Activated CD4-positive, alpha-beta T cell treated with anti-CD3 and anti-CD28 coated beads, Interleukin-2, amount 10 ng/mL, durations not matched to agents 7 days and 5 days (primary cell): ENCODE data around the gene GPR137C. TPM values are rescaled to one million over a fixed set of nuclear protein-coding genes. Genes with fewer than 3 reads are reported as not detected.

ENCODE experiments used
- CTCF ChIA-PET: fragments of 350-600 bp; sonication (Branson Sonifier 250); formaldehyde crosslinking; loops from one replicate; lab custom pipeline; 2021; ENCODE audit warnings: antibody characterized with exemption; lab: Charles Lee
- POLR2A ChIA-PET: fragments of 350-600 bp; sonication (Branson Sonifier 250); formaldehyde crosslinking; loops from one replicate; lab custom pipeline; 2021; ENCODE audit warnings: antibody characterized with exemption; lab: Charles Lee
- DNase-seq: peaks from one replicate; pipeline ENCODE4 v3.0.0-alpha.2; 2020
- H3K27ac Mint-ChIP-seq: one replicate; pipeline ENCODE4 v1.8.0; 2021; ENCODE audit warnings: mild to moderate bottlenecking, moderate library complexity, mixed read lengths
- H3K27me3 Mint-ChIP-seq: one replicate; pipeline ENCODE4 v1.8.0; 2021; ENCODE audit warnings: mixed read lengths
- H3K36me3 Mint-ChIP-seq: one replicate; pipeline ENCODE4 v1.8.0; 2021; ENCODE audit warnings: low read depth, mixed read lengths
- H3K4me1 Mint-ChIP-seq: one replicate; pipeline ENCODE4 v1.8.0; 2021; ENCODE audit warnings: mixed read lengths
- H3K4me3 Mint-ChIP-seq: one replicate; pipeline ENCODE4 v1.8.0; 2021; ENCODE audit warnings: mild to moderate bottlenecking, moderate library complexity, mixed read lengths
- H3K9me3 Mint-ChIP-seq: one replicate; pipeline ENCODE4 v1.8.0; 2021; ENCODE audit warnings: mixed read lengths
- total RNA-seq, 2 experiments: library from RNA; stranded (reverse); gene quantifications; one replicate each; pipeline ENCODE4 v1.2.3, GENCODE V29; 2021

The GPR137C gene
- total RNA-seq, 2 experiments from 2014 or later: 0.60 to 1.2 TPM

GRCh38 chr14:52649511-52649910 lies 96.9 kb downstream of the GPR137C start:
- H3K4me1 Mint-ChIP-seq: no peaks in the 10 kb centered on the region
- no peaks in the 10 kb centered on the region for H3K9me3 Mint-ChIP-seq
- CTCF ChIA-PET: no interaction called here
- peak overlapping the region; percentile 65 for H3K27ac Mint-ChIP-seq
- H3K4me3 Mint-ChIP-seq: no peak overlapping the region
- no peak for DNase-seq
- H3K27me3 Mint-ChIP-seq: no peaks in the 10 kb centered on the region
- POLR2A ChIA-PET: no interaction called here
- peaks cover 53% of the 10 kb centered on the region for H3K36me3 Mint-ChIP-seq

GRCh38 chr14:52650774-52651173 lies 98.1 kb downstream of the GPR137C start:
- Mint-ChIP-seq H3K9me3 (no peaks in the 10 kb centered on the region), H3K4me1 (no peaks in the 10 kb centered on the region), H3K27me3 (no peaks in the 10 kb centered on the region), H3K4me3 (no peak overlapping the region), H3K36me3 (peaks cover 51% of the 10 kb centered on the region), H3K27ac (no peak overlapping the region)
- ChIA-PET CTCF (no interaction called here), POLR2A (no interaction called here)
- DNase-seq: no peak

GRCh38 chr14:52656905-52657304 lies 104.3 kb downstream of the GPR137C start:
- CTCF ChIA-PET: interaction anchor here (0.5 to 0.7 kb wide), 2 partner anchors 240 to 523 kb away, joined by 3 to 4 read pairs; no protein-coding TSS in a partner anchor
- H3K36me3 Mint-ChIP-seq: peaks cover 47% of the 10 kb centered on the region
- peaks cover 2% of the 10 kb centered on the region for H3K4me1 Mint-ChIP-seq
- H3K27me3 Mint-ChIP-seq: no peaks in the 10 kb centered on the region
- no peak for DNase-seq
- H3K27ac Mint-ChIP-seq: no peak overlapping the region
- POLR2A ChIA-PET: interaction anchor here (0.6 kb wide), 1 partner anchor 123 kb away, joined by 3 read pairs; no protein-coding TSS in a partner anchor
- no peak overlapping the region for H3K4me3 Mint-ChIP-seq
- no peaks in the 10 kb centered on the region for H3K9me3 Mint-ChIP-seq

- peaks cover 43% of the 10 kb centered on the region for H3K36me3 Mint-ChIP-seq
- DNase-seq: no peak
- CTCF ChIA-PET: no interaction called here
- H3K4me3 Mint-ChIP-seq: no peak overlapping the region
- POLR2A ChIA-PET: no interaction called here
- no peaks in the 10 kb centered on the region for H3K9me3 Mint-ChIP-seq
- no peak overlapping the region for H3K27ac Mint-ChIP-seq
- peaks cover 2% of the 10 kb centered on the region for H3K4me1 Mint-ChIP-seq
- H3K27me3 Mint-ChIP-seq: no peaks in the 10 kb centered on the region
These were observed 107.7 kb downstream of the GPR137C start for GRCh38 chr14:52660325-52660724.

- POLR2A ChIA-PET: no interaction called here
- no peak overlapping the region for H3K4me3 Mint-ChIP-seq
- no peak for DNase-seq
- H3K4me1 Mint-ChIP-seq: peaks cover 2% of the 10 kb centered on the region
- H3K36me3 Mint-ChIP-seq: peaks cover 44% of the 10 kb centered on the region
- no peaks in the 10 kb centered on the region for H3K9me3 Mint-ChIP-seq
- no peaks in the 10 kb centered on the region for H3K27me3 Mint-ChIP-seq
- H3K27ac Mint-ChIP-seq: no peak overlapping the region
- CTCF ChIA-PET: no interaction called here
These were observed 108.2 kb downstream of the GPR137C start for GRCh38 chr14:52660832-52661231.

- H3K36me3 Mint-ChIP-seq: peaks cover 45% of the 10 kb centered on the region
- H3K9me3 Mint-ChIP-seq: no peaks in the 10 kb centered on the region
- DNase-seq: no peak
- H3K4me1 Mint-ChIP-seq: peaks cover 2% of the 10 kb centered on the region
- no peak overlapping the region for H3K27ac Mint-ChIP-seq
- CTCF ChIA-PET: no interaction called here
- POLR2A ChIA-PET: no interaction called here
- no peak overlapping the region for H3K4me3 Mint-ChIP-seq
- H3K27me3 Mint-ChIP-seq: no peaks in the 10 kb centered on the region
These were observed 108.7 kb downstream of the GPR137C start for GRCh38 chr14:52661314-52661713.

GRCh38 chr14:52663850-52664249 lies 111.2 kb downstream of the GPR137C start:
- H3K36me3 Mint-ChIP-seq: peaks cover 33% of the 10 kb centered on the region
- no peaks in the 10 kb centered on the region for H3K27me3 Mint-ChIP-seq

GRCh38 chr14:52678591-52678990 lies 126.0 kb downstream of the GPR137C start:
- Mint-ChIP-seq H3K27me3 (no peaks in the 10 kb centered on the region), H3K4me3 (no peak overlapping the region), H3K4me1 (peaks cover 7% of the 10 kb centered on the region), H3K9me3 (no peaks in the 10 kb centered on the region), H3K27ac (no peak overlapping the region), H3K36me3 (peaks cover 34% of the 10 kb centered on the region)
- DNase-seq: no peak
- CTCF ChIA-PET: interaction anchor here (0.9 to 1.4 kb wide), 3 partner anchors 44 to 94 kb away, joined by 3 read pairs; no protein-coding TSS in a partner anchor
- POLR2A ChIA-PET: no interaction called here

More at GRCh38 chr14:52663850-52664249, 111.2 kb downstream of the GPR137C start:
- Mint-ChIP-seq H3K4me1 (peaks cover 2% of the 10 kb centered on the region), H3K9me3 (no peaks in the 10 kb centered on the region), H3K27ac (no peak overlapping the region), H3K4me3 (no peak overlapping the region)
- CTCF ChIA-PET: no interaction called here
- POLR2A ChIA-PET: no interaction called here
- DNase-seq: no peak

GRCh38 chr14:52683985-52684520 lies 131.4 kb downstream of the GPR137C start:
- Mint-ChIP-seq H3K9me3 (no peaks in the 10 kb centered on the region), H3K27ac (no peak overlapping the region), H3K4me3 (no peak overlapping the region), H3K36me3 (peaks cover 21% of the 10 kb centered on the region), H3K27me3 (no peaks in the 10 kb centered on the region), H3K4me1 (peaks cover 51% of the 10 kb centered on the region)
- CTCF ChIA-PET: no interaction called here
- POLR2A ChIA-PET: no interaction called here
- DNase-seq: no peak

- Mint-ChIP-seq H3K36me3 (peaks cover 20% of the 10 kb centered on the region), H3K4me1 (peaks cover 64% of the 10 kb centered on the region), H3K9me3 (no peaks in the 10 kb centered on the region), H3K27ac (no peak overlapping the region), H3K4me3 (no peak overlapping the region), H3K27me3 (no peaks in the 10 kb centered on the region)
- DNase-seq: no peak
- CTCF ChIA-PET: no interaction called here
- POLR2A ChIA-PET: no interaction called here
These were observed 133.5 kb downstream of the GPR137C start for GRCh38 chr14:52686176-52686575.

Other genes starting within 250 kb of the GPR137C start
- 10 to 100 TPM; 54.5 to 60.4 TPM for gene PTGER2, start 238.5 kb upstream of the GPR137C start, total RNA-seq
- 10 to 100 TPM; 10.5 to 12.0 TPM for gene TXNDC16, start 331 bp upstream of the GPR137C start, total RNA-seq
- 100 to 1,000 TPM; 134 to 155 TPM for gene ERO1A, start 142.7 kb downstream of the GPR137C start, total RNA-seq
- 10 to 100 TPM; 75.4 to 85.5 TPM for gene PSMC6, start 154.4 kb downstream of the GPR137C start, total RNA-seq
- gene STYX, start 177.3 kb downstream of the GPR137C start, total RNA-seq: 10 to 100 TPM; 20.7 to 24.4 TPM
- gene GNPNAT1, start 238.8 kb downstream of the GPR137C start, total RNA-seq: 10 to 100 TPM; 13.3 to 15.8 TPM